Measurements from ENCODE around the gene EID1. TPM values are rescaled to one million over a fixed set of nuclear protein-coding genes. Genes with fewer than 3 reads are reported as not detected.
A peak's percentile ranks its signal among the peaks of the same experiment; 100 is the strongest.

Gene EID1
- total and polyA plus RNA-seq, 9 of the 15 experiments (the other 6 are each of a cell fraction or from before 2014, with no cell fraction given) = 46.5 to 211 (median 143) TPM

- in situ Hi-C loops (cut with MboI) (no loop called here), intact Hi-C loops (cut with micrococcal nuclease) (no loop called here)
- no TSS peak for BruUV-seq (replicated peaks)
- H3K36me3 ChIP-seq (ENCODE audit: control insufficient read depth, insufficient read depth, low read length) = no peaks in the 10 kb centered on the region
- no peaks in the 10 kb centered on the region for H3K79me2 ChIP-seq (ENCODE audit: control insufficient read depth, insufficient read depth, low read length)
- H3K4me3 ChIP-seq = no peak overlapping the region
- H3K4me1 ChIP-seq (replicated peaks in 1 of 2; ENCODE audit: control insufficient read depth in 2 of 2, insufficient read depth in 2 of 2, low read length in 2 of 2) = peaks cover 0 to 26% of the 10 kb centered on the region in 2 experiments; a peak in 3 of 5 replicates
- FAIRE-seq (peak; percentile 15), ATAC-seq (no peak), DNase-seq (ENCODE audit: extremely low read depth in 1 of 4, low spot score in 3 of 4) (peak in 1 of 4 experiments; percentile 37)
- TF ChIP-seq MEIS2 (IDR thresholded peaks at IDR 0.05; ENCODE audit: partially characterized antibody) (peak; percentile 65), PKNOX1 (IDR thresholded peaks at IDR 0.05) (peak; percentile 69), ZNF174 (CRISPR knock-in tag; IDR thresholded peaks at IDR 0.05) (no peak), JUND (IDR thresholded peaks at IDR 0.05; ENCODE audit: borderline replicate concordance, low read depth, low read length) (peak; percentile 42; the same call in 1 of the 2 replicates), JUND (tag; IDR thresholded peaks at IDR 0.05; ENCODE audit: borderline replicate concordance, low read depth, low read length) (peak; percentile 28; the same call in 1 of the 3 replicates), ARID1B (IDR thresholded peaks at IDR 0.05) (peak; percentile 28; the same call in 1 of the 2 replicates), NFE2 (IDR thresholded peaks at IDR 0.05; ENCODE audit: low read depth) (peak; percentile 36; the same call in 1 of the 2 replicates), JUN (IDR thresholded peaks at IDR 0.05; ENCODE audit: borderline replicate concordance, low read depth, low read length) (peak; percentile 49; the same call in 1 of the 2 replicates), JUN (CRISPR knock-in tag; IDR thresholded peaks at IDR 0.05; ENCODE audit: borderline replicate concordance) (no peak), FOSL1 (tag; conservative IDR thresholded peaks at IDR 0.05) (peak; percentile 76), ATF3 (IDR thresholded peaks at IDR 0.05) (peak; percentile 70; the same call in 1 of the 2 replicates), ATF3 (CRISPR knock-in tag; conservative IDR thresholded peaks at IDR 0.05) (no peak), IRF2 (CRISPR knock-in tag; IDR thresholded peaks at IDR 0.05) (no peak)
- no peak overlapping the region for H3K27ac ChIP-seq (ENCODE audit: extremely low read depth, low read depth, low read length)
- POLR2A ChIA-PET = no interaction called here
- no peaks in the 10 kb centered on the region for H3K9me1 ChIP-seq (ENCODE audit: control insufficient read depth, insufficient read depth, low read length)
- H2AFZ ChIP-seq (ENCODE audit: low read depth, low read length) = peak overlapping the region; percentile 72
- peaks cover 0 to 3% of the 10 kb centered on the region in 2 experiments; a peak in 2 of 5 replicates for H3K27me3 ChIP-seq (ENCODE audit: control insufficient read depth in 2 of 2, insufficient read depth in 2 of 2, low read length in 2 of 2)
- H4K20me1 ChIP-seq (replicated peaks; ENCODE audit: control insufficient read depth, insufficient read depth, low read length) = no peaks in the 10 kb centered on the region
- CTCF ChIA-PET (ENCODE audit: low intra/inter-chr PET ratio) = no interaction called here
- 34% methylated on average over 6 of the region's 6 CpGs for WGBS (ENCODE audit: insufficient coverage, low coverage, missing lambda C conversion rate)
- no peaks in the 10 kb centered on the region for H3K9me3 ChIP-seq (replicated peaks; ENCODE audit: control insufficient read depth, insufficient read depth, low read depth, low read length)
- no peak overlapping the region; a peak in 1 of 4 replicates for H3K9ac ChIP-seq (ENCODE audit: insufficient read depth in 1 of 2, low read depth in 2 of 2, low read length in 2 of 2)
- H3K4me2 ChIP-seq (ENCODE audit: insufficient read depth, low read length) = no peak overlapping the region; the same call in 1 of the 2 replicates
Measured at GRCh38 chr15:48928877-48929538, 51.1 kb downstream of the EID1 start.
